AG09319 (cell line): ENCODE measurements around the gene EZR.

ENCODE experiments used
- DNase-seq: peaks from one replicate; pipeline ENCODE4 v3.0.0-alpha.2; 2010; ENCODE audit warnings: low read depth; ENCODE audit errors: extremely low read depth
- TF ChIP-seq, protein P1 (sequence below): IDR thresholded peaks from 2 replicates; pipeline ENCODE4 v1.5.1; 2011; ENCODE audit warnings: low read depth, mild to moderate bottlenecking, inconsistent platforms, low read length, moderate library complexity

Gene EZR

DNA sequence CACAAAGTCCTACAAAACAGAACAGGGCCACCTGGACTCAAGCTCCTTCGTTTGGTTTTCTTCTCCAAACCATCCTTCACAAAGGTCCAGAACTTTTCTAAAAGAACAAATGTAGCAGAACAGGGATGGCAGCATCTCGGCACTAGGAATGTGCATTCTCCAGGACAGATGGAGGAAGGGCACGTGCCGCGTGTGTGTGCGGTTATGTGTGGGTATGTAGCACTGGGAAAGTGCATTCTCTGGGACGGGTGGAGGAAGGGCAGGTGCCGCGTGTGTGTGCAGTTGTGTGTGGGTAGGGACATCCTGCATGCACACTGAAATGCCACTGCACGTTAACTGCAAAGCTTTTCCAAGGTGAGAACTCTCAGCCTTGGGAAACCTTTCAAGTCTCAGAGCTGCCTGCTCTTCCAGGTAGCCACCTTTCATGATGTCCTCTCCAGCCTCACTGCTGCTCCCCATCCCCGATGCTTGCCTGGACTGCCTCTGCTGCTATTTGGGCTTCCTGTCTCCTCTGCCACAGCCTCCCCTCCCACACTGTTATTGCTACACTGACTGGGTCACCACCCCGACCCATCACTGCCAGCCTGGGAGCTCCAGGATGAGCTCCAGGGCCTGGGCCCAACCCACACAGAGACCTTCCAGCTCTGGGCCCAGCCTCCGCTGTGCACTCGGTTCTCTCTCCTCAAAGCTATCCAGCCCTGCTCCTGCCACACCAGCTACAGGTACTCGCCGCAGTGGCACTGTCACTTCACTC lies 47.6 kb downstream of the EZR start:
- no peak for DNase-seq
- TF ChIP-seq, protein P1, sequence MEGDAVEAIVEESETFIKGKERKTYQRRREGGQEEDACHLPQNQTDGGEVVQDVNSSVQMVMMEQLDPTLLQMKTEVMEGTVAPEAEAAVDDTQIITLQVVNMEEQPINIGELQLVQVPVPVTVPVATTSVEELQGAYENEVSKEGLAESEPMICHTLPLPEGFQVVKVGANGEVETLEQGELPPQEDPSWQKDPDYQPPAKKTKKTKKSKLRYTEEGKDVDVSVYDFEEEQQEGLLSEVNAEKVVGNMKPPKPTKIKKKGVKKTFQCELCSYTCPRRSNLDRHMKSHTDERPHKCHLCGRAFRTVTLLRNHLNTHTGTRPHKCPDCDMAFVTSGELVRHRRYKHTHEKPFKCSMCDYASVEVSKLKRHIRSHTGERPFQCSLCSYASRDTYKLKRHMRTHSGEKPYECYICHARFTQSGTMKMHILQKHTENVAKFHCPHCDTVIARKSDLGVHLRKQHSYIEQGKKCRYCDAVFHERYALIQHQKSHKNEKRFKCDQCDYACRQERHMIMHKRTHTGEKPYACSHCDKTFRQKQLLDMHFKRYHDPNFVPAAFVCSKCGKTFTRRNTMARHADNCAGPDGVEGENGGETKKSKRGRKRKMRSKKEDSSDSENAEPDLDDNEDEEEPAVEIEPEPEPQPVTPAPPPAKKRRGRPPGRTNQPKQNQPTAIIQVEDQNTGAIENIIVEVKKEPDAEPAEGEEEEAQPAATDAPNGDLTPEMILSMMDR, result no peak

DNA sequence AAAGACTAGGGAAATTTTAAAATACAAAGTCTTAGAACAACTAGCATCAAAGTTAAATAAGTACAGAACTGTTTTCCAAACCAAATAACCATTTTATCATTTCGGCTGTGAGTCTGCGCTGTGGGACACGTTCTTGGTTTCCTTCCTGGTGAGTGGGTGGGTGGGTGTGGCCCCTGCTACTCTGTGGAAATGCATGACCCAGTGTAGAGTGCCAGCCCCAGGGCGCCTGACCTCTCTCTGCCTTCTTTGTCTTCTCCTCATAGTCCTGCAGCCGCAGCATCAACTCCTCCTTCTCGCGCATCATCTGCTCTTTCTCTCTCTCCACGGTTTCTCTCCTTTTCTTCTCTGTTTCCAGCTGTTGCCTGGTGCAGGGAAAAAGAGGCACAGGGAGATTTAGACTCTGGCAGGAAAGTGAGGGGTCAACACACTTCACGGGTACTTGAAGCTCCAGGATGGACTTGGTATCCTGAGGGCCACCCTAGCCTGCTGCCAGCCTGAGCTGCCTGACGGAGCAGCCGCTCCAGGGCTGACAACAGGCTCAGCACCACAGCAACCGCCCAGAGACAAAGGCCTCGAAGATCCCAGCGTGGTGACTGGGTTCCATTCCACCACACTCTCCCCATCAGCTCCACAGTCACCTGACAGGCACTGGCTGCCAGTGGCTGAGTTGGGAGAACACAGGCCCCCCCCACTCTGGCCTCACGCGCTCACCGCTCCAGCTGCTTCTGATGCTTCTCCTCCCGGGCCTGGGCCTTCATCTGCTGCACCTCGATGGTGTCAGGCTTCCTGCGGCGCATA lies 48.4 kb downstream of the EZR start:
- no peak for DNase-seq
- TF ChIP-seq, protein P1, result no peak

DNA sequence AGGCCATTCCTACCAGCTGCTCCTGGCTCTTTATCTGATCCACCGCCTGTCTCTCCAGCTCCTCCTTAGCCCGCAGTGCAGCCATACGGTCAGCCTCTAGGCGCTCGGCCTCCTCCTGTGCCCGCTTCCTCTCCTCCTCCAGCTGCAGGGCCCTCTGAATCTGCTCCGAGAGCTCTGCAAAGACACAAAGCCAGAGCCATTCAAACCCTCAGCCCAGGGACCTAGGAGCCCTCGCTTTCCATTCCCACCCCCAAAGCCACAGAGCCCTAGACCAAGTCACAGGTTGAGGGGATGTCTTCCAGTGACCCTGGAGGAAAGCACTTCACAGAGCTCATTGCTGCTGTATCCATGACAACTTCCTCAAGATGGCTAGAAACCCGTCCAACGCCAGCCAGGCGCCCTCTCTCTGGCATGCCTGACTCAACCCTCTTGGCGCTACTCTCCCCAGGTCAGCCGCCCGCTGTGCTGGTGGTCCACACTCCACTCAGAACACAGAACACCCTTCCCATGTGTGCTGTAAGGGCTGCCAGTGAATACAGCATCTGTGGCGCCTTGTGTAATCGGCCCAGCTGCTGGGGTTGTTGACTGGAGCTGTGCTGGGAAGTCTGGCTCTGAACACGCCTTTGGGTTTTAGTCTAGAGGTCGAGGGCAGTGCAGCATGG lies 49.3 kb downstream of the EZR start:
- no peak for DNase-seq
- TF ChIP-seq, protein P1, result no peak

DNA sequence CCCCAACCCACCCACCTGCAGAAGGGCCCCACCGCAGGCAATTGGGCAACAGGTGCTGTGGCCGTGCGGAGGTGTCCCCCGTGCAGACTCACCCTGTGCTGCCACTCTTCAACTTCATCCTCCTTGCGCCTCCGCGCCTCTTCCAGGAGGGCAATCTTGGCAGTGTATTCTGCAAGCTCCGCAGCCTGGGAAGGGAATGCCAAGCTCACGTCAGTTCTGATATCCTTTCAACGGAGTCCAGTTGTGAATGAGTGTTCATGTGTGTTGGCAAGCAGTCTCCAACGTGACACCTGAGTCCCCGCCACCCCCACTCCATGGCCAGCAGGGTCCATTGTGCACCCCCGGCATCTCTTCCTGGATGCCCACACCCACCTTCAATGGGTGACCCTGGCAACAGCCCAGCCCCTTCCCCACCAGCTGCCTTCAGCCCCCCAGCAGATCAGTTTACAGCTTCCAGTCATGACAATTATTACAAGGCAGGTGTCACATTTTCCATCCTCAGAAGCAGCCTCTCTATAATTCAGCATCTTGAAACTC lies 49.9 kb downstream of the EZR start:
- DNase-seq, result no peak

DNA sequence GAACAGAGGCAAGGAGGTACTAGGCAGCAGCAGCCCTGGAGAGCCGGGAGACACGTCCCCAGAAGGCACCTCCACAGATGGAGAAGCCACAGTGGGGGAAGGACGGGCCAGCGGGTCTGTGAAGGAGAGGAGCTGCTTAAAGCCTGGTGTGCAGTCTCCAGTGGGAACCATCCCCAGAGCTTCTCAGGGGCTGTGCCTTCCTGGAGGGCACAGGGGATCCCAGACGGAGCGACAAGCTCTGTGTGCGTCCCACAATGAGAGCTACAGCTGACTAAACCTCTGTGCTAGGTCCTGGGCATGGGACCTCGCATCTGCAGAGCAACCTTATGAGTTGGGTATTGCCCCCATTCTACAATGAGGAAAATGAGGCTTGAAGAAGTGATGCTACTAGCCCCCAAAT lies 50.7 kb downstream of the EZR start:
- no peak for DNase-seq
- TF ChIP-seq, protein P1, result no peak

More for the DNA sequence above, 49.9 kb downstream of the EZR start:
- TF ChIP-seq, protein P1, result no peak

DNA sequence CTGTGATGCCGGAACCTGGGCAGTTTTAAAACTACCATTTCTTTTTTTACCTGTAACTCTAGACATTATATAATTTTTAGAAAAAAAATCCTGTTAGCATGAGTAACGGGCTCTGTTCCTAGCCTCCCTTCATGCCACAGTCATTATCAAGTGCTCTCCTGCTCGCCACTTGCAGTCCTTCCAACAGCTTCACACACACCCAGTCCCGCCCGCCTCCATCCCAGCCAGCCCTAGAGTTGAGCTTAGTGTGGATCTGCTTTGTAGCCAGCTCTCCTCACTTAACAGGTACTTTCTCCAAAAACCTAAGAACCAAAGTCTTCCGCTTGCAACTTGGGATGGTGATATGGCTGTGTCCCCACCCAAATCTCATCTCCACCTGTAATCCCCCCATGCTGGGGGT lies 51.5 kb downstream of the EZR start:
- no peak for DNase-seq
- TF ChIP-seq, protein P1, result no peak
